Trophoblast cell (in vitro differentiated cells and primary cell): ENCODE data around the gene GABPB2.

Source experiments
- DNase-seq, 2 donors: peaks; one replicate each; pipeline ENCODE4 v3.0.0-alpha.2; 2016
- H2AFZ ChIP-seq: 2 replicates; pipeline ENCODE4 v1.6.1; 2013; ENCODE audit warnings: low read length, moderate library complexity, mild to moderate bottlenecking; ENCODE audit not compliant: insufficient read depth, poor library complexity
- H2AK5ac ChIP-seq: 2 replicates; pipeline ENCODE4 v1.6.1; 2013; ENCODE audit warnings: mild to moderate bottlenecking, low read length
- H2BK120ac ChIP-seq: 2 replicates; pipeline ENCODE4 v1.6.1; 2013; ENCODE audit warnings: low read length, mild to moderate bottlenecking, moderate library complexity; ENCODE audit not compliant: insufficient read depth, poor library complexity
- H2BK12ac ChIP-seq: 2 replicates; pipeline ENCODE4 v1.6.1; 2013; ENCODE audit warnings: mild to moderate bottlenecking, low read length, moderate library complexity
- H2BK5ac ChIP-seq: 2 replicates; pipeline ENCODE4 v1.6.1; 2013; ENCODE audit warnings: low read length, low read depth, moderate library complexity, mild to moderate bottlenecking; ENCODE audit not compliant: poor library complexity
- H3K14ac ChIP-seq: 2 replicates; pipeline ENCODE4 v1.6.1; 2013; ENCODE audit warnings: mild to moderate bottlenecking, low read length
- H3K18ac ChIP-seq: 2 replicates; pipeline ENCODE4 v1.6.1; 2013; ENCODE audit warnings: mild to moderate bottlenecking, low read length
- H3K23ac ChIP-seq: 2 replicates; pipeline ENCODE4 v1.6.1; 2013; ENCODE audit warnings: low read length
- H3K27ac ChIP-seq: 2 replicates; pipeline ENCODE4 v1.5.1; 2013; ENCODE audit warnings: low read depth, mild to moderate bottlenecking, inconsistent platforms, low read length, moderate library complexity
- H3K27me3 ChIP-seq: 2 replicates; pipeline ENCODE4 v1.6.1; 2013; ENCODE audit warnings: inconsistent platforms, mild to moderate bottlenecking, low read length, moderate library complexity; ENCODE audit not compliant: insufficient read depth
- H3K36me3 ChIP-seq, 2 experiments: 1 replicate in 1 of 2; 2 replicates in 1 of 2; pipeline ENCODE4 v1.6.1; 2013; ENCODE audit warnings: low read length in 2 of 2, mild to moderate bottlenecking in 2 of 2, moderate library complexity in 1 of 2; ENCODE audit not compliant: insufficient read depth in 2 of 2, control insufficient read depth in 1 of 2
- H3K4ac ChIP-seq: 2 replicates; pipeline ENCODE4 v1.6.1; 2013; ENCODE audit warnings: low read depth, mild to moderate bottlenecking, low read length, moderate library complexity
- H3K4me1 ChIP-seq, 2 experiments: 1 replicate in 1 of 2; 2 replicates in 1 of 2; pipeline ENCODE4 v1.6.1; 2013; ENCODE audit warnings: low read length in 2 of 2, mild to moderate bottlenecking in 2 of 2, moderate library complexity in 1 of 2; ENCODE audit not compliant: insufficient read depth in 2 of 2, control insufficient read depth in 1 of 2
- H3K4me2 ChIP-seq: 2 replicates; pipeline ENCODE4 v1.6.1; 2013; ENCODE audit warnings: inconsistent platforms, mild to moderate bottlenecking, low read length, moderate library complexity
- H3K4me3 ChIP-seq: 2 replicates; pipeline ENCODE4 v1.5.1; 2013; ENCODE audit warnings: mild to moderate bottlenecking, low read depth, low read length, inconsistent platforms
- H3K79me1 ChIP-seq: one replicate; pipeline ENCODE4 v1.6.1; 2013; ENCODE audit warnings: low read length
- H3K79me2 ChIP-seq: 2 replicates; pipeline ENCODE4 v1.6.1; 2013; ENCODE audit warnings: low read length, mild to moderate bottlenecking; ENCODE audit not compliant: control insufficient read depth, insufficient read depth, poor library complexity
- H3K9ac ChIP-seq: 2 replicates; pipeline ENCODE4 v1.6.1; 2013; ENCODE audit warnings: mild to moderate bottlenecking, low read length
- H3K9me3 ChIP-seq: 2 replicates; pipeline ENCODE4 v1.6.1; 2013; ENCODE audit warnings: low read depth, mild to moderate bottlenecking, control low read depth, inconsistent platforms, low read length; ENCODE audit not compliant: insufficient read depth
- H4K12ac ChIP-seq: 2 replicates; pipeline ENCODE4 v1.6.1; 2013; ENCODE audit warnings: low read depth, mild to moderate bottlenecking, low read length, moderate library complexity
- H4K8ac ChIP-seq: 2 replicates; pipeline ENCODE4 v1.6.1; 2013; ENCODE audit warnings: low read depth, mild to moderate bottlenecking, low read length, moderate library complexity
- H4K91ac ChIP-seq: one replicate; pipeline ENCODE4 v1.6.1; 2013; ENCODE audit warnings: low read depth, mild to moderate bottlenecking, low read length, moderate library complexity
- WGBS: extraction: QIAGEN DNeasy Blood & Tissue Kit; methylation state at CpG from one replicate; pipeline ENCODE4 v1.1.7; 2013; ENCODE audit warnings: missing lambda C conversion rate; ENCODE audit not compliant: insufficient read length, insufficient coverage; ENCODE audit errors: extremely low coverage; 5-methylcytosine and 5-hydroxymethylcytosine counted together

The GABPB2 gene

DNA sequence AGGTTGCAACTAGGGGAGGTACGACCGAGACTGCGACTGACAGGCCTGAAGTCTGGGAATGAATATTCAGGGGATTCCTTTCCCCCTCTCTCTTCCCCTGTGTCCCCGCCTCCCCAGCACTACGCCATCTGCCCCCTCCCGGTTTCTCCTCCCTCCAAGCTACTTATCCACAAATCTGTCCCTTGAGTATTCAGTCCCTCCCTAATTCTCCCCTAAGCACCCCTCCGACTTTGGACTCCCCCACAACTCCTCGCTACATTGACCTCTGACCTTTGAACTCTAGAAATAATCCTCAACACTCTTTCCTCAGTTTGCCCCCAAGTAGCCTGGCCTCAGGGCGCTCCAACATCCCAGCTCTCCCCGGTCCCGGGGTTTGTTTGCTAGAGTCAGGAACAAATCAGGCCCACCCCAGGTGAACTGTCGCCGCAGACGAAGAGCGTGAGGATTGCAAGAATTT, 94.7 kb downstream of the GABPB2 start:
- H3K79me2 ChIP-seq = peaks cover 10% of the 10 kb centered on the region
- no peak overlapping the region for H3K23ac ChIP-seq
- no peaks in the 10 kb centered on the region for H3K27me3 ChIP-seq
- peak overlapping the region; percentile 85 for H2AFZ ChIP-seq
- H3K36me3 ChIP-seq = peaks cover 22 to 28% of the 10 kb centered on the region in 2 experiments
- H3K27ac ChIP-seq = peak overlapping the region; percentile 45
- peak overlapping the region; percentile 71 for H4K91ac ChIP-seq
- peak overlapping the region; percentile 42 for H2BK5ac ChIP-seq
- H4K8ac ChIP-seq = peak overlapping the region; percentile 97
- H3K14ac ChIP-seq = peak overlapping the region; percentile 83
- H2BK12ac ChIP-seq = no peak overlapping the region
- peaks cover 4% of the 10 kb centered on the region for H3K79me1 ChIP-seq
- no peaks in the 10 kb centered on the region for H3K9me3 ChIP-seq
- H2BK120ac ChIP-seq = peak overlapping the region; percentile 29
- peak overlapping the region; percentile 92 for H3K9ac ChIP-seq
- peak overlapping the region; percentile 39 for H2AK5ac ChIP-seq
- H3K4me2 ChIP-seq = peak overlapping the region; percentile 87
- DNase-seq = peak in 1 of 2 donors; percentile 17
- peak overlapping the region; percentile 71 for H3K4me3 ChIP-seq
- H3K18ac ChIP-seq = peak overlapping the region; percentile 74
- peak overlapping the region; percentile 71 for H3K4ac ChIP-seq
- peaks cover 4 to 9% of the 10 kb centered on the region in 2 experiments for H3K4me1 ChIP-seq
- no CpG with 5 or more reads among the region's 15 CpGs for WGBS
- peak overlapping the region; percentile 90 for H4K12ac ChIP-seq

DNA sequence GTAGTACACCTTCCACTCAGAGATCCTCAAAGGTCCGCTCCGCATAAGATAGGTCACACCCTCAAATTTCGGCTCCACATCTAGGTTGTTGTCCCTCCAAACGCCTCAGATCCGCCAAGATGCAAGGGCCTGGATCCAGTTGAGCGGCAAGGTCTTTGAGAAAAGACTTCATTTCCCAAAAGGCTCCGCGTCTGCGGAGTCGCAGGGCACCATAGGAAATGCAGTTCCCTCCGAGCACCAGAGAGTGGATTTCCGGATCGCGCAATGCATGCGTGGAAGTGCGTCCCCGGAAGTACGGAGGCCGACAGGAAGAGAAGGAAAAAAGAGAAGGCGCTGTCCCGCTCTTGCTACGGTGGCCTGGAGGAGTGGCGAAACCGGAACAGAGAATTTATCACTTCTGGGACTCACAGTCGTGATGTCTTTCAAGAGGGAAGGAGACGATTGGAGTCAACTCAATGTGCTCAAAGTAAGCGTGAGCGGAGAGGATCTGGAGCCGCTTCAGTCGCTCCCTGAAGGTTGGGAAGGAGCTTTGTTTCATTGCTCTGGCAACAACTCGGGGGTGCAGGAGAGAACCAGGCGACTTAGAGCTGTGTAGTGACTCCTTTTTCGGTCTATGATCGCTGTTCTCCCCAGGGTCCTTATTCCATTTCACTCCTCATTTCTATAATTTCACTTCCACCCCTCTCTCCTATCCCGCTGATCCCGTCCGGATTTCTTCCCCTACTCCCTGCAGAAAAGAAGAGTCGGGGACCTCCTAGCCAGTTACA, 95.4 kb downstream of the GABPB2 start, which contains the start of the genes LYSMD1 and SCNM1:
Gene LYSMD1 (minus strand): TSS at position 165 of the 767 bp plus-strand sequence. CDS start 644 bp downstream, outside the sequence.
Gene SCNM1 (plus strand): TSS at position 407 of the 767 bp plus-strand sequence. CDS start 9 bp downstream, at position 416.
- Histone ChIP-seq H4K91ac (peak within 1 kb of the TSS; percentile 71), H3K79me1 (peaks cover 4% of the 10 kb centered on the region), H3K36me3 (peaks cover 17 to 29% of the 10 kb centered on the region in 2 experiments), H3K27me3 (no peaks in the 10 kb centered on the region), H4K8ac (peak within 1 kb of the TSS; percentile 97), H3K23ac (no peak within 1 kb of the TSS), H3K4me3 (peak within 1 kb of the TSS; percentile 80), H3K4ac (peak within 1 kb of the TSS; percentile 77), H3K79me2 (peaks cover 10% of the 10 kb centered on the region), H2BK5ac (peak within 1 kb of the TSS; percentile 42), H3K14ac (peak within 1 kb of the TSS; percentile 83), H3K4me2 (peak within 1 kb of the TSS; percentile 87), H3K27ac (peak within 1 kb of the TSS; percentile 45), H3K18ac (peak within 1 kb of the TSS; percentile 74), H4K12ac (peak within 1 kb of the TSS; percentile 90), H2AK5ac (peak within 1 kb of the TSS; percentile 39), H2BK120ac (peak within 1 kb of the TSS; percentile 57), H2BK12ac (no peak within 1 kb of the TSS), H2AFZ (peak within 1 kb of the TSS; percentile 85), H3K4me1 (peaks cover 4 to 9% of the 10 kb centered on the region in 2 experiments), H3K9ac (peak within 1 kb of the TSS; percentile 92), H3K9me3 (peaks cover 2% of the 10 kb centered on the region)
- WGBS = no CpG with 5 or more reads among the region's 38 CpGs
- DNase-seq = peak; percentile 98 to 100

DNA sequence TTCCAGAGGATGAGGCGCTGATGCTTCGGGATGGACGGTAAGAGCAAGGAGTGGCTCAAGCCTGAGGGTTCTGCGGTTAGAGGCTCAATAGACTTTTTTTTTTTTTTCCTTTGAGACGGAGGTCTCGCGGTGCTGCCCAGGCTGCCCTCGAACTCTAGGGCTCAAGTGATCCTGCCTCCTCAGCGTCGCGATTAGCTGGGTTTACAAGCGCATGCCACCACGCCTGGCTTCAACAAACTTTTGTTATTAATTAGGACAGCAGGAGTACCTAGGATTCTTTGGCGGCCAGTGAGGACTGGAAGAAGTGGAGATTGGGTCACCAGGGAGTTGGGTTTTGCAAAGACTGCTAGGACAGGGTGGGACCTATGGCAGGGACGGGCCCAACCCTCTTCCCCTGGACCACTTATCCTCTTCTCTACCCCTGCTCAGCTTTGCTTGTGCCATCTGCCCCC, 96.0 kb downstream of the GABPB2 start:
- H3K9me3 ChIP-seq = peaks cover 2% of the 10 kb centered on the region
- H3K27ac ChIP-seq = peak overlapping the region; percentile 37
- H4K8ac ChIP-seq = peak overlapping the region; percentile 88
- H3K4me3 ChIP-seq = peak overlapping the region; percentile 80
- peak overlapping the region; percentile 90 for H3K9ac ChIP-seq
- WGBS = no CpG with 5 or more reads among the region's 15 CpGs
- peaks cover 13 to 31% of the 10 kb centered on the region in 2 experiments for H3K36me3 ChIP-seq
- H2AFZ ChIP-seq = peak overlapping the region; percentile 80
- H3K4me2 ChIP-seq = peak overlapping the region; percentile 82
- H3K23ac ChIP-seq = no peak overlapping the region
- H2BK120ac ChIP-seq = peak overlapping the region; percentile 57
- H2BK5ac ChIP-seq = no peak overlapping the region
- no peak overlapping the region for H2AK5ac ChIP-seq
- peak overlapping the region; percentile 47 for H4K91ac ChIP-seq
- peak in 1 of 2 donors; percentile 27 for DNase-seq
- H3K27me3 ChIP-seq = no peaks in the 10 kb centered on the region
- no peak overlapping the region for H2BK12ac ChIP-seq
- H3K4ac ChIP-seq = peak overlapping the region; percentile 77
- peaks cover 4 to 9% of the 10 kb centered on the region in 2 experiments for H3K4me1 ChIP-seq
- peaks cover 4% of the 10 kb centered on the region for H3K79me1 ChIP-seq
- H3K18ac ChIP-seq = peak overlapping the region; percentile 28
- peaks cover 10% of the 10 kb centered on the region for H3K79me2 ChIP-seq
- peak overlapping the region; percentile 70 for H4K12ac ChIP-seq
- H3K14ac ChIP-seq = peak overlapping the region; percentile 52

DNA sequence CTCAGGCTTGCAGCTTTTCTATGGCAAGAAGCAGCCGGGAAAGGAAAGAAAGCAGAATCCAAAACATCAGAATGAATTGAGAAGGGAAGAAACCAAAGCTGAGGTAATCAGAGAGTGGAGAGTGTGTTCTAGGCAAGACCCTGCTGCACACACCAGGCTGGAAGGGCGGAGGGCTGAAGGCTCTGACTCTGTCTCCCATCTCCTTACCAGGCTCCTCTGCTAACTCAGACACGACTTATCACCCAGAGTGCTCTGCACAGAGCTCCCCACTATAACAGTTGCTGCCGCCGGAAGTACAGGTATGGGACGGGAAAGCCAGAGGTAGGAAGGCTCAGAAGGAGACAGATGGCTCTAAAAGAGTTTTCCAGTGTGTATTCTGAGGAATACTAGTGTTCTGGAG, 96.6 kb downstream of the GABPB2 start:
- WGBS = no CpG with 5 or more reads among the region's 6 CpGs
- Histone ChIP-seq H2AFZ (no peak overlapping the region), H2BK120ac (no peak overlapping the region), H3K14ac (no peak overlapping the region), H3K4me3 (no peak overlapping the region), H4K8ac (no peak overlapping the region), H3K4ac (no peak overlapping the region), H3K4me1 (peaks cover 4 to 9% of the 10 kb centered on the region in 2 experiments), H4K12ac (no peak overlapping the region), H4K91ac (no peak overlapping the region), H3K18ac (no peak overlapping the region), H3K27ac (no peak overlapping the region), H3K9me3 (peaks cover 2% of the 10 kb centered on the region), H3K4me2 (peak overlapping the region; percentile 82), H2BK5ac (no peak overlapping the region), H3K79me1 (peaks cover 4% of the 10 kb centered on the region), H2AK5ac (no peak overlapping the region), H3K9ac (no peak overlapping the region), H3K27me3 (no peaks in the 10 kb centered on the region), H2BK12ac (no peak overlapping the region), H3K36me3 (peaks cover 13 to 31% of the 10 kb centered on the region in 2 experiments), H3K23ac (no peak overlapping the region), H3K79me2 (peaks cover 10% of the 10 kb centered on the region)
- DNase-seq = no peak
